Smooth muscle cell (in vitro differentiated cells): ENCODE data around the gene RNF130. TPM values are rescaled to one million over a fixed set of nuclear protein-coding genes. Genes with fewer than 3 reads are reported as not detected.
"Not testable (repeated sequence)": the region's sequence is repeated elsewhere in the genome, so short reads cannot be mapped to it uniquely, and the experiment has no call there.

Experiments
- DNase-seq: peaks from one replicate; lab custom pipeline; 2025; ENCODE audit not compliant: unreplicated experiment; lab: John Stamatoyannopoulos, UW
- H2AFZ ChIP-seq: fragments of 200-600 bp; sonication (generic); 2 replicates; pipeline ENCODE4 v1.6.0; 2016; ENCODE audit warnings: antibody characterized with exemption, low read depth, mild to moderate bottlenecking
- H3F3A ChIP-seq: fragments of 200-600 bp; sonication (generic); 2 replicates; pipeline ENCODE4 v1.6.0; 2017; ENCODE audit warnings: antibody characterized with exemption, low read depth
- H3K27ac ChIP-seq: fragments of 200-600 bp; sonication (generic); 2 replicates; pipeline ENCODE4 v1.5.1; 2016; ENCODE audit warnings: low read depth, mild to moderate bottlenecking
- H3K27me3 ChIP-seq: fragments of 200-600 bp; sonication (generic); 2 replicates; pipeline ENCODE4 v1.6.1; 2016; ENCODE audit warnings: low read depth, mild to moderate bottlenecking
- H3K36me3 ChIP-seq: fragments of 200-600 bp; sonication (generic); 2 replicates; pipeline ENCODE4 v1.5.1; 2016; ENCODE audit warnings: low read depth
- H3K4me1 ChIP-seq: fragments of 200-600 bp; sonication (generic); 2 replicates; pipeline ENCODE4 v1.5.1; 2016; ENCODE audit warnings: low read depth
- H3K4me2 ChIP-seq: fragments of 200-600 bp; sonication (generic); 2 replicates; pipeline ENCODE4 v1.6.0; 2016; ENCODE audit warnings: mild to moderate bottlenecking
- H3K4me3 ChIP-seq: fragments of 200-600 bp; sonication (generic); 2 replicates; pipeline ENCODE4 v1.5.1; 2016; ENCODE audit warnings: mild to moderate bottlenecking
- H3K79me2 ChIP-seq: fragments of 200-600 bp; sonication (generic); 2 replicates; pipeline ENCODE4 v1.6.0; 2016; ENCODE audit warnings: low read depth, mild to moderate bottlenecking
- H3K9ac ChIP-seq: fragments of 200-600 bp; sonication (generic); 2 replicates; pipeline ENCODE4 v1.6.0; 2016; ENCODE audit warnings: low read depth
- H3K9me3 ChIP-seq: fragments of 200-600 bp; sonication (generic); replicated peaks from 2 replicates; pipeline ENCODE4 v1.5.1; 2016; ENCODE audit warnings: low read depth
- H4K20me1 ChIP-seq: fragments of 200-600 bp; sonication (generic); 2 replicates; pipeline ENCODE4 v1.6.0; 2016; ENCODE audit warnings: low read depth
- CTCF ChIP-seq: fragments of 200-600 bp; sonication (generic); IDR thresholded peaks from 2 replicates; pipeline ENCODE4 v1.5.1; 2017; ENCODE audit warnings: borderline replicate concordance, mild to moderate bottlenecking, antibody characterized with exemption; ENCODE audit not compliant: insufficient read depth, poor library complexity, severe bottlenecking
- WGBS: methylation state at CpG from one replicate; pipeline ENCODE4 v1.1.7; 2016; ENCODE audit warnings: low lambda C conversion rate; 5-methylcytosine and 5-hydroxymethylcytosine counted together
- polyA plus RNA-seq: library from polyadenylated mRNA; unstranded; fragments of >200 nt; fragmentation: Nextera tagmentation; extraction: Ambion mirVana; gene quantifications from 2 replicates; pipeline ENCODE4 v1.2.1, GENCODE V29; 2016
- total RNA-seq: library from RNA; depleted of rRNA; stranded (reverse); fragments of >200 nt; gene quantifications from 2 replicates; pipeline ENCODE4 v1.2.3, GENCODE V29; 2014

Gene RNF130
- total and polyA plus RNA-seq, 2 experiments from 2014 or later: 32.4 to 37.5 TPM

GRCh38 chr5:179959641-179960040 lies 111.9 kb downstream of the RNF130 start:
- no peak overlapping the region for H3K4me3 ChIP-seq
- H3K9me3 ChIP-seq: no peaks in the 10 kb centered on the region
- H3K4me1 ChIP-seq: no peaks in the 10 kb centered on the region
- no peaks in the 10 kb centered on the region for H4K20me1 ChIP-seq
- H3K27me3 ChIP-seq: no peaks in the 10 kb centered on the region
- 97% methylated on average over 6 of the region's 6 CpGs for WGBS
- no peak overlapping the region for H3K27ac ChIP-seq
- no peaks in the 10 kb centered on the region for H3K79me2 ChIP-seq
- H3K36me3 ChIP-seq: no peaks in the 10 kb centered on the region
- TF ChIP-seq CTCF: no peak
- H3K9ac ChIP-seq: no peak overlapping the region
- no peak overlapping the region for H3K4me2 ChIP-seq
- H3F3A ChIP-seq: no peaks in the 10 kb centered on the region
- H2AFZ ChIP-seq: no peak overlapping the region
- DNase-seq: no peak

- H3K27ac ChIP-seq, H3K4me2 ChIP-seq, DNase-seq, H3K9ac ChIP-seq, H3K4me3 ChIP-seq, H3K9me3 ChIP-seq, H3F3A ChIP-seq, H2AFZ ChIP-seq, H4K20me1 ChIP-seq, H3K36me3 ChIP-seq, H3K4me1 ChIP-seq, H3K27me3 ChIP-seq, H3K79me2 ChIP-seq: not testable (repeated sequence)
- WGBS: 97% methylated on average over 5 of the region's 5 CpGs
These were observed 112.4 kb downstream of the RNF130 start for GRCh38 chr5:179959118-179959517.

GRCh38 chr5:179955630-179956029 lies 115.9 kb downstream of the RNF130 start:
- Histone ChIP-seq H3K4me3 (no peak overlapping the region), H3K36me3 (no peaks in the 10 kb centered on the region), H2AFZ (no peak overlapping the region), H4K20me1 (no peaks in the 10 kb centered on the region), H3K4me2 (no peak overlapping the region), H3K79me2 (no peaks in the 10 kb centered on the region), H3K4me1 (no peaks in the 10 kb centered on the region), H3F3A (no peaks in the 10 kb centered on the region), H3K27ac (no peak overlapping the region), H3K9ac (no peak overlapping the region), H3K27me3 (no peaks in the 10 kb centered on the region), H3K9me3 (no peaks in the 10 kb centered on the region)
- 86% methylated on average over 2 of the region's 2 CpGs for WGBS
- no peak for DNase-seq
- TF ChIP-seq CTCF: no peak

GRCh38 chr5:179955062-179955461 lies 116.5 kb downstream of the RNF130 start:
- H3K27ac ChIP-seq: no peak overlapping the region
- WGBS: 96% methylated on average over 6 of the region's 6 CpGs
- H3K27me3 ChIP-seq: no peaks in the 10 kb centered on the region
- H3K4me2 ChIP-seq: no peak overlapping the region
- H3K4me3 ChIP-seq: no peak overlapping the region
- H4K20me1 ChIP-seq: no peaks in the 10 kb centered on the region
- no peak overlapping the region for H2AFZ ChIP-seq
- H3K79me2 ChIP-seq: no peaks in the 10 kb centered on the region
- H3K9me3 ChIP-seq: no peaks in the 10 kb centered on the region
- no peaks in the 10 kb centered on the region for H3K36me3 ChIP-seq
- no peak overlapping the region for H3K9ac ChIP-seq
- H3K4me1 ChIP-seq: no peaks in the 10 kb centered on the region
- no peak for DNase-seq
- no peaks in the 10 kb centered on the region for H3F3A ChIP-seq
- no peak for TF ChIP-seq CTCF
